HG03432 (cell line): ENCODE results near the gene BCKDHA.
"Not testable (repeated sequence)": the region's sequence is repeated elsewhere in the genome, so short reads cannot be mapped to it uniquely, and the experiment has no call there.

ENCODE experiments used
- ATAC-seq: cut with Tn5 transposase; IDR thresholded peaks from one replicate; pipeline ENCODE4 v1.9.1; 2021; ENCODE audit warnings: mild to moderate bottlenecking, moderate library complexity; ENCODE audit not compliant: unreplicated experiment

BCKDHA gene

DNA sequence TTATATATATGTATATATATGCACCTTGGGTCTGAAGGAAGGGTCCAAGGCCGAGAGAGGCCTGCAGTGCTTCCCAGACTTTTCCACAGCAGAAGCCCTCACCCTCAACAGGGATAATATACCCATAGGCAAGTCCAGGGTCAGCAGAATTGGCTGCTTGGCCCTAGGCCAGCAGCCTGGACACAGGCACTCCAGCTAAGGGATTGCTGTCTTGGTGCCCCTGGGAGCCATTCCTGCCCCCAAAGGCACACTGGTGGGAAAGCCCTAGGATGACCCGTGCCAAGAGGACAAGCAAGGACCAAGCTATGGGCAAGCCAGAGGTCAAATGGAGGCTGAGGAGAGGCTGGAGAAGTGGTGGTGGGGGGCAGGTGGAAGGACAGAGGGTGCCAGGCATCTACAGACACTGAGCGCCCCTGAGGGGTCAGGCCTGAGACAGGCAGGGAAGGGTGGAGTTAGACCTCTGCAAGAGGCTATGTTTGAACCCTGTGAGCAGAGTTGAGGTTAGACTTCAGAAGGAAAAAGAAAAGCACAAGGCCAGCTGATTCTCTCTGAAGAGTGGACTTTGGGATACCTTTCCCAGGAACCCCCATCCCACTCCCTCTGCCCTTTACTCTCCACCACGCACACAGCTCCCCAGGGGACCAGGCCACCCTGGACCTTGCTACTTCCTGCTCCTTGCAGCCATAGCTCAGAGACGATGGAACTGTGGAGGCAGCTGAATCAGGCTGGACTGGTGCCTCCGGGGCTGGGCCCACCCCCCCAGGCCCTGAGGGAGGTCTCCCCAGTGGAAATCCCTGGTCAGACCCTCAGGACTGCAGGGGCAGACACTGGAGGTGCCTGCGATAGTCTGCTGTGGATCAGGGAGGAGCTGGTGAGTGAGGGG lies 45.1 kb downstream of the BCKDHA start, which contains the start of gene ERICH4:
ERICH4 (plus strand) TSS at position 684 of the 883 bp plus-strand sequence; CDS start at position 698, 14 bp downstream.
- ATAC-seq: no peak

DNA sequence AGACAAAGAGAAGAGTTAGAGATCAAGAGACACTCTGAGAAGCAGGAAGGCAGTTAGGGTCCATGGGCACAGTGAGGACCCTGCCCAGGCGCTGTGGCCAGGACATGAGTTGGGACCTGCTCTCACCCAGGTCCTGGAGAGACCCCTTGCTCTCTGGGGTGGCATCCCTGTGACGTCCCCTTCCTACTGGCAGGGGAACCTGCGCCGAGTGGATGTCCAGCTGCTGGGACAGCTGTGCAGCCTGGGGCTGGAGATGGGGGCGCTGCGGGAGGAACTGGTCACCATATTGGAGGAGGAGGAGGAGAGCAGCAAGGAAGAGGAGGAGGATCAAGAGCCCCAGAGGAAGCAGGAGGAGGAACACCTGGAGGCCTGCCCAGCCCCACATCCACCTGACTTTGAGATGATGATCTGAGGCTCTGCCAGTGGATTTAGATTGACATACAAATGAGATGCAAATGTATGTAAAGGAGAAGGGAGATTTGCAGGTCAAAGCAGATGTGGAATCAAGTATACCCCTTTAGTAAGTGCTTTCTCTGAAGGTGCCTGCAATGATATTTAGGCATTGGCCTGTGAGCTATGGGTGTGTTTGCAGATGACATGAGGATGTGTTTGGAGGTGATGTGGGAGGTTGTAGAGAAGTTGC lies 46.3 kb downstream of the BCKDHA start:
- ATAC-seq: no peak

DNA sequence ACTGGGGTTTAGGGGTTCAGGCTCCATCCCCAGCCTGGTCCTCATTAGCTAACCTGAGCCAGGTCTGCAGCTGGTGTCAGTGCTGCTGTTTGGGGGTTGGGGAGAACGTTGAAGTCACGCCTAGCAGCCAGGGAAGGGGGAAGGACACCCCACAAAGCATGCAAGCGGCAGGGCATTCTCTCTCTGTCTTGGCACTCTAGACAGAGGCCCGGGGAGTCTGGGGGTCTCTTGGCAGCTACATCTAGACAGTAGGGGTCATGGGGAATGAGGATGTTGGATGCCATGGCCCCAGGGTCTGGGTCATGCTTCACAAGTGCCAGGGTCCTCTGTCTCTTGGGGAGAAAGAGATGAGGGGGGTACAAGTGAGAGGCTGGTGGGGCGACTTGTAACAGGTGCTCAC lies 48.0 kb downstream of the BCKDHA start:
- no peak for ATAC-seq

DNA sequence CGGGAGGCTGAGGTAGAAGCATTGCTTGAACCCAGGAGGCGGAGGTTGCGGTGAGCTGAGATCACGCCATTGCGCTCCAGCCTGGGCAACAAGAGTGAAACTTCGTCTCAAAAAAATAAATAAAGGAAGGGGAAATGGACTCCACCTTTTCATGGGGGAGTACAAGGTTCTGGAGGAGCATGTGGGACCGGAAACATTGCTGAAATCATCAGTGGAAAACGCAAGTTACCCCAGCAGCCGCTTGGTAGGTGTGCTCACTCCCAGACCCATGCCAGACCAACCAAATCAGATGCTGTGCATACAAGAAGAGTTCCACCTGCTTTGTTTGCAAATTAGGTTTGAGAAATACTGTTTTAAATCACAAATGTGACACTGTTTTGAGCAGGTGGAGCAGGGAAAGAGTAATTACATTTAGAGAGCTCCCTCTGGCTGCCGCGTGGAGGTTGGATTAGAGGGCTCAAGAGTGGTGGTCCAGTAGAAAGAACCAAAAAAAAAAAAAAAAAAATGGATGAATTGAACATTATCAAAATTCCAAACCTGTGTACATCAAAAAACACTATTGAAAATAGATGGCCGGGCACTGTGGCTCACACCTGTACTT lies 50.2 kb downstream of the BCKDHA start:
- no peak for ATAC-seq

DNA sequence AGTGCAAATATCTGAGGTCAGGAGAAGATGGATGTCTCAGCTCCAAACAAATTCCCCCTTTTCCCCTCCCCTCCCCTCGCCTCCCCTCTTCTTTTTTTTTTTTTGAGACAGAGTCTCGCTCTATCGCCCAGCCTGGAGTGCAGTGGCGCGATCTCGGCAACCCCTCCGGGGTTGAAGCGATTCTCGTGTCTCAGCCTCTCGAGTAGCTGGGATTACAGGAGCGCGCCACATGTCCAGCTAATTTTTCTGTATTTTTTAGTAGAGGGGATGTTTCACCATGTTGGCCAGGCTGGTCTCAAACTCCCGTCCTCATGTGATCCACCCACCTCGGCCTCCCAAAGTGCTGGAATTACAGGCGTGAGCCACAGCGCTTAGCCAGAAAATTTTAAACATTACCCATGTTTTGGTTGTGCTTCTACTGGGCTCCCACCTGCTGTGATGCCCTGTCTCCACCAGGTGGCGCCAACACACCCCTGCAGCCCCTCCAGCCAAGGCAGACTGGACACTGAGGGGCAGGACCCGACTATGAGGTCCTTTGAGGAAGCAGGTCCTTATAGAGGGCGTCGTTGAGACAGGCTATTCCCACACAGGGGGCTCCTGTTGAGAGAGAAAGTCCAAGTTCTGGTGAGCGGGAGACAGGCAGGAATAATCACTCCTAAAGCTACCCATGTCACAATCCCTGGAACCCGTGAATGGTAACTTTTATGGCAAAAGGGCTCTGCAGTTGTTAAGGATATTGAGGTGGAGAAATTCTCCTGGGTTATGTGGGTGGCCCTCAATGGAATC lies 51.7 kb downstream of the BCKDHA start:
- no peak for ATAC-seq

DNA sequence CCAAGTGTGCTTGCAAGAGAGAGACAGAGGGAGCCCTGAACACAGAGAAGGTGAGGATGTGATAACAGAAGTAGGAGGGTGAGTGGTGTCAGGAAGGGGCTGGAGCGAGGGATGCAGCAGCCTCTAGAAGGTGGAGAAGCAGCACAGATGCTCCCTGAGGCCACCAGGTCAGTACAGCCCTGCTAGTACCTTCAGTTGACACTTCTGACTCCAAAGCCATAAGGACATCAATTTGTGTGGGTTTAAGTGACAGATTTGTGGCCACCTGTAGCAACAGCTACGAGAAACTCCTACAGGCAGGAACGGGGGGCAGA lies 52.2 kb downstream of the BCKDHA start:
- ATAC-seq: no peak

DNA sequence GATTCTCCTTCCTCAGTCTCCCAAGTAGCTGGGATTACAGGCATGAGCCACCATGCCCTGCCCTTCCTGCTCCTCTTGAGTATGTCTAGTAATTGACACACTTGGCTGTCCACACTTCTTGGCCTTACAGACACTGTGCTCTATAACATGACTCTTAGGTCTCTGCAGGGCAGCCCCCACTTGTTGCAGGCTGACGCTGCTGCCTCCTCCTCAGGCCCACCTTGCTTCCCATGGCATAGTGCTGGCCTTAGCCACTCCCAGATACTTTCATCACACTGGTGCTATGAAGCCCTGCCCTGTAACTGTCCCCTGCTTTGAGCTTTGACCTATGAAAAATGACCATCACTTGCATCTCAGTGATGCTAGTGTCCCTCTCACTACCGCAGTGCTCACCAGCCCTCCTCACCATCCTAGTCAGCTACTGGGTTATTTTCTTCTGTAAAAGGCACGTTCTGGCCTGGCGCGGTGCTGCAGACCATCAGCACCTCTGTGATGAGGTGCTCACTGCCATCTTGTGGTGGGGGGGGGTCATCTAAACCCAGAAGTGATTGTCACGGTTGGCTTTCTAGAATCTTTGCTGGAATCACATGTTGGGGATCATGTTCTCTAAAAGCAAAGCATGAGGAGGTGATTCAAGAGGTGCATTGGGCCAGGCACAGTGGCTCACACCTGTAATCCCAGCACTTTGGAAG lies 55.1 kb downstream of the BCKDHA start:
- ATAC-seq: no peak

DNA sequence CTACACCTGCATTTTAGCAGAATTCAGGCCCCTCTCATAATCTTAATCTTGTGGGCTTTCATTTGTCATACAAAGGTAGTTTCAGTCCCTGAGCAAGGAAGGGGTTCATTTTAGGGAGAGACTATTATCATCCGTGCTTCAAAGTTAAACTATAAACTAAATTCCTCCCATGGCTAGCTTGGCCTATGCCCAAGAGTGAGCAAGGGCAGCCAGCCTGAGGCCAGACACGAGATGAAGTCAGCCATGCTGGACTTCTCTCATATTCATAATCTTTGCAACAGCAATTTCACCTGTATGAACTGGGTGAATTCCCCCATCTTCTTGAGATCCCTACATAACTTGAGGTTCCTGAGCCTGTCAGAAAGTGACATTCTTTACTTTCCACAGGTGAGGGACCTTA lies 58.3 kb downstream of the BCKDHA start:
- no peak for ATAC-seq

DNA sequence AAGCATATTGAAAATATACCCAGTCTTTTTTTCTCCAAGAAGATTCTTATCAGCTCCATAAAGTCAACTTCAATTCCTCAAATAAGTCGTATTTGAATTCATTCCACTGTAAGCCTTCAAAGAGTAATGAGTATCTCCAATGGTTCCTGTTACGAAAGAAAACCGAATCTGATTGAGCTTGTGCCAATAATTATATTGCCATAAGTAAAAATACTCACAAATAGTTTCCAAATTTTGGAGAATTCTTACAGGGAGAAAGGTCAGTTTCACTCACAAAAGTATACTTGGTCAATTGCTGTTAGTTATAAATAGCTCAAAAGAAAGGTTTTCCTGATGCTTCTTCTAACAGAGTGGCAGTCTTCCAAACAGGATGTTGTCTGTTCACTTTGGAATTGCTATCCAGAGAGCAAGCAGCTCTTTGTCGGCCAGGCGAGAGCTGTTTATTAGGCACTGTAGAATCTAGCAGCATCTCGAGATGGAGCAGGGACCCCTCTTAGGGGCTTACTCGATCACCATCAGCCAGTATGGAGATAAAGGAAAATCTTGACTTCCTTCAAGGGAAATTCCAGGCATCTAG lies 58.8 kb downstream of the BCKDHA start:
- ATAC-seq: no peak

DNA sequence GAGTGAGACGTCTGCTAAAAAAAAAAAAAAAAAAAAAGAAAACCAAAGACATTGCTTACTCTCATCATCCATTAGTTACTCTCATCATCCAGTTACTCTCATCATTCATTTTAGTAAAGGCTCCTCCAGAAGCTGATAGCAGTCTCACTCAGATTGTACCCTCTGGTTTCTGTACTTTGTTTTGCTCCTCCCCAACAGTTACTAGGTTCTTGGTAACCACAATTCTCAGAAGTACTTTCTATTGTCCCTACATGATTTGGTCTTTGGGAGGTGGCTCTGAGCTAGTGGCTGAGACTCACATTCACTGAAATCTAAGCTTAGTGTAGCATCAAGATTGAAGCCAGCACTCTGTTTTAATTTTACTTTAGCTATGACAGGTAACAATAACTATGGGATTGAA lies 59.6 kb downstream of the BCKDHA start:
- peak; percentile 53 for ATAC-seq

DNA sequence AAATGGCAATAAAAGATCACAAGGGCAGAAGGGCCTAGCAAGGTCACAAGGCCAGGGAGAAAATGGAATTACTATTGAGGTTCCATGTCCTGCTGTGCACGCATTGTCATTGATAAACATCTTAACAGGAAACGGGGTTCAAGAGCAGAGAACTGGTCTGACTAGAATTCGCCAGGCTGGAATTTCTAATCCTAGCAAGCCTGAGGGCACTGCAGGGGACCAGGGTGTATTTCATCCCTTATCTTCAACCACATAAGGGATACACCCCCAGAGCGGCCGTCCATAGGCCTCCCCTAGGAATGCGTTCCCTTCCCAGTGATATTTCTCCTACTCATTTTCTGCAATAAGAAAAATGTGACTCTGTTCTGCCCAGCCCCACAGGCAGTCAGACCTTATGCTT lies 64.9 kb downstream of the BCKDHA start:
- ATAC-seq: no peak

DNA sequence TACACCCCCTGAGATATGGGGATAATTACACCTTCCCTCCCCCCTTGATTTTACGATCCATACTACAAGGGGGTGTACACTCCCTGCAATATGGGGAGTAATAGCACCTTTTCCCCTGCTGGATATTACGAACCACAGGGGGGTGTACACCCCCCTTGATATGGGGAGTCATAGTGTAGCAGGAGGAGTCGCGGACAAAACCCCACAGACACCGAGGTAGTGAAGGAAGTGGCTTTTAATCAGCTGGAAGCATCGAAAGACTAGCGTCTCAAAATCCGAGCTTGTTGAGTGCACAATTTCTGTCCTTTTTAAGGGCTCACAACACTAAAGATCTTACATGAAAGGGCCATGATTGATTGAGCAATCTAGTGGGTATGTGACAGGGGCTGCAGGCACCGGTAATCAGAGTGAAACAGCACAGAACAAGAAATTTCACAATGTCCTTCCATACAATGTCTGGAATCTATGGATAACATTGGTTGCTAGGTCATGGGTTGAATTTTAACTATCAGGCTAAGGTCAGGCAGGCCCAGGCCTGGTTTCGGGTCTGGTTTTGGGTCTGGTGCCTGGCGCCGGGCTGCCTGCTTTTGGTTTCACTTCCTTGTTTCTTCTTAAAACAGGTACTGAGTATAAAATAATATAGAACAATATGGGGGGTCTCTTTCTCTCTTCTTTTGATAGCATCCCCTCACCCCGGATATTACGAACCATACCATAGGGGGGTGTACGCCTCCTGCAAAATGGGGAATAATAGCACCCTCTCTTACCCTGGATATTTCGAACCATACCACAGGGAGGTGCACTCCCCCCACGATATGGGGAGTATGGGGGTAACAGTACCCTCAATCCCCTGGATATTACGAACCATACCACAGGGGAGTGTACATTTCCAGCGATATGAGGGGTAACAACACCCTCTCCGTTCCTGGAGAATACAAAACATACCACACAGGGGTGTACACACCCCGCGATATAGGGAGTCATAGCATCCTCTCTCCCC lies 65.9 kb downstream of the BCKDHA start:
- ATAC-seq: not testable (repeated sequence)
